PC-9 (cell line): ENCODE measurements around the gene NBEA.

Source experiments
- CTCF ChIP-seq: fragments of 200-600 bp; sonication (generic); conservative IDR thresholded peaks from 2 replicates; pipeline ENCODE4 v1.6.1; 2017; ENCODE audit warnings: mixed run types, antibody characterized with exemption, mild to moderate bottlenecking, moderate library complexity
- EZH2 ChIP-seq: fragments of 200-600 bp; sonication (generic); IDR thresholded peaks from 2 replicates; pipeline ENCODE4 v1.8.0; 2017; ENCODE audit warnings: antibody characterized with exemption, low read depth

DNA sequence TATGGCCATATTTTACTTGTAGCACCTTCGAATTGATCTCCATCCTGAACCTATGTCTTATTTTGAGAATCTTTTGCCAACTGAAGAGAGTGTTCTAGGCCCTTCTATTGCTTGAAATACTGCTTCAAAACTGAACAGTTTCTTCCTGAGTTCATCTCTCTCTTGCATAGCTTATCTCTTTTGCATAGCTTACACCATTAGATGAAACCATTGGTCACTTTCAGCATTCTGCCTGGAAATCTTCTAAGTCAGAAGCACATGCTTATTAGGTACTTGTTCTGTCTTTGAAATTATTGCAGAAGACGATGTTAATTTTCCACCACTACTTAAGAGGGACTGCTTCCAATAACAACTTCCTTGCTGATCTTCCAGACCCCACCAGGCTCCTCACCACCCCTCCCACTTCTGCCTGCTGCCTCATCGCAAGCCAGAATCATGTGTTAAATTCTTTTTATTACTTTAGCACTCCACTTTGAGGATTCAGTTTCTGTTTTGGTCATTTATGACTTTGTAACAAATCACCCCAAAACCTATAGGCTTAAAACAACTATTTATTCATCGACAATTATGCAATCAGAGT is 656.8 kb downstream of the NBEA start:
- TF ChIP-seq CTCF (no peak), EZH2 (no peak)
